Measurements from ENCODE around the gene RAD51B.

The RAD51B gene

GRCh38 chr14:68619790-68620574, 800.4 kb downstream of the RAD51B start:
- H3K27ac Mint-ChIP-seq = no peak overlapping the region
- H3K9me3 Mint-ChIP-seq = peaks cover 38% of the 10 kb centered on the region
- peaks cover 43% of the 10 kb centered on the region for H3K4me1 Mint-ChIP-seq
- peaks cover 45% of the 10 kb centered on the region for H3K36me3 Mint-ChIP-seq (ENCODE audit: low read depth)
- peaks cover 4% of the 10 kb centered on the region for H3K27me3 Mint-ChIP-seq (ENCODE audit: low read depth)
- no peak overlapping the region for H3K4me3 Mint-ChIP-seq
- TF ChIP-seq CTCF (IDR thresholded peaks at IDR 0.05; ENCODE audit: unreplicated experiment in 3 of 3) = no peak

GRCh38 chr14:68621400-68622365, 802.1 kb downstream of the RAD51B start:
- H3K9me3 Mint-ChIP-seq = peaks cover 27% of the 10 kb centered on the region
- peaks cover 56% of the 10 kb centered on the region for H3K4me1 Mint-ChIP-seq
- peak overlapping the region in 2 of 3 experiments; percentile 28 to 92 for H3K27ac Mint-ChIP-seq
- no peak overlapping the region for H3K4me3 Mint-ChIP-seq
- H3K27me3 Mint-ChIP-seq (ENCODE audit: low read depth) = peaks cover 4% of the 10 kb centered on the region
- no peak for TF ChIP-seq CTCF (IDR thresholded peaks at IDR 0.05; ENCODE audit: unreplicated experiment in 3 of 3)
- H3K36me3 Mint-ChIP-seq (ENCODE audit: low read depth) = peaks cover 33% of the 10 kb centered on the region

GRCh38 chr14:68622856-68623255, 803.3 kb downstream of the RAD51B start:
- Mint-ChIP-seq H3K27me3 (ENCODE audit: low read depth) (peaks cover 4% of the 10 kb centered on the region), H3K27ac (peak overlapping the region in 2 of 3 experiments; percentile 75 to 88), H3K4me3 (peak overlapping the region in 1 of 3 experiments; percentile 37), H3K9me3 (peaks cover 16% of the 10 kb centered on the region), H3K36me3 (ENCODE audit: low read depth) (peaks cover 22% of the 10 kb centered on the region), H3K4me1 (peaks cover 68% of the 10 kb centered on the region)
- no peak for TF ChIP-seq CTCF (IDR thresholded peaks at IDR 0.05; ENCODE audit: unreplicated experiment in 3 of 3)

- Mint-ChIP-seq H3K4me1 (peaks cover 72% of the 10 kb centered on the region), H3K27me3 (ENCODE audit: low read depth) (peaks cover 3% of the 10 kb centered on the region), H3K9me3 (peaks cover 14% of the 10 kb centered on the region), H3K27ac (peak overlapping the region in 2 of 3 experiments; percentile 75 to 88), H3K4me3 (no peak overlapping the region), H3K36me3 (ENCODE audit: low read depth) (peaks cover 19% of the 10 kb centered on the region)
- no peak for TF ChIP-seq CTCF (IDR thresholded peaks at IDR 0.05; ENCODE audit: unreplicated experiment in 3 of 3)
These were observed 803.7 kb downstream of the RAD51B start for GRCh38 chr14:68623307-68623706.

- peaks cover 8% of the 10 kb centered on the region for H3K9me3 Mint-ChIP-seq
- H3K27me3 Mint-ChIP-seq (ENCODE audit: low read depth) = no peaks in the 10 kb centered on the region
- H3K4me3 Mint-ChIP-seq = no peak overlapping the region
- peaks cover 74% of the 10 kb centered on the region for H3K4me1 Mint-ChIP-seq
- H3K27ac Mint-ChIP-seq = peak overlapping the region in 2 of 3 experiments; percentile 75 to 88
- no peak for TF ChIP-seq CTCF (IDR thresholded peaks at IDR 0.05; ENCODE audit: unreplicated experiment in 3 of 3)
- H3K36me3 Mint-ChIP-seq (ENCODE audit: low read depth) = peaks cover 14% of the 10 kb centered on the region
These were observed 804.2 kb downstream of the RAD51B start for GRCh38 chr14:68623826-68624225.

All from nephron (organoid).